Testis (tissue), 3 donors: ENCODE measurements around the gene SREBF2. TPM values are rescaled to one million over a fixed set of nuclear protein-coding genes. Genes with fewer than 3 reads are reported as not detected.
A peak's percentile ranks its signal among the peaks of the same experiment; 100 is the strongest.

Experiments
- DNase-seq: peaks from one replicate; pipeline ENCODE4 v3.0.0-alpha.2; 2019
- H3K27ac ChIP-seq, 2 donors: fragments of 200-600 bp; sonication (generic); one replicate each; pipeline ENCODE4 v1.5.1; 2019
- H3K27me3 ChIP-seq: fragments of 200-600 bp; sonication (generic); one replicate; pipeline ENCODE4 v1.5.1; 2019
- H3K36me3 ChIP-seq: fragments of 200-600 bp; sonication (generic); one replicate; pipeline ENCODE4 v1.5.1; 2017; ENCODE audit warnings: low read depth; ENCODE audit errors: missing control alignments
- H3K4me1 ChIP-seq: fragments of 200-600 bp; sonication (generic); one replicate; pipeline ENCODE4 v1.5.1; 2019
- H3K4me3 ChIP-seq, 2 donors: fragments of 200-600 bp; sonication (generic); one replicate each; pipeline ENCODE4 v1.5.1; 2017 to 2019
- H3K9me3 ChIP-seq: fragments of 200-600 bp; sonication (generic); one replicate; pipeline ENCODE4 v1.5.1; 2017
- CTCF ChIP-seq, 3 experiments: fragments of 450-650 bp in 2 of 3; fragments of 200-600 bp in 1 of 3; sonication (generic) in 1 of 3; IDR thresholded peaks; one replicate each; pipeline ENCODE4 v1.5.1; 2016 to 2019; ENCODE audit warnings: antibody characterized with exemption in 3 of 3, mild to moderate bottlenecking in 2 of 3, moderate library complexity in 1 of 3
- POLR2A ChIP-seq: fragments of 450-650 bp; IDR thresholded peaks from one replicate; pipeline ENCODE4 v1.6.1; 2017; ENCODE audit warnings: antibody characterized with exemption, mild to moderate bottlenecking, moderate library complexity
- WGBS, 2 donors: methylation state at CpG; one replicate each; pipeline ENCODE4 v1.1.5; 2018; 5-methylcytosine and 5-hydroxymethylcytosine counted together
- intact Hi-C: fragments of 100-400 bp; cut with DNase I; formaldehyde crosslinking; loops from one replicate; pipeline ENCODE4 v1.15.1; 2023; ENCODE audit warnings: low total_unique reads
- polyA plus RNA-seq: library from polyadenylated mRNA; stranded (reverse); fragments of 350-450 nt; fragmentation: Illumina TruSeq; extraction: RNeasy Lipid Tissue Mini Kit (QIAGEN cat#74804); gene quantifications from one replicate; pipeline ENCODE4 v1.2.3, GENCODE V29; 2014; ENCODE audit warnings: low read depth, low replicate concordance; ENCODE audit not compliant: insufficient read depth
- total RNA-seq, 2 donors: library from RNA; depleted of rRNA; stranded (reverse); fragments of >200 nt; gene quantifications; one replicate each; pipeline ENCODE4 v1.2.3, GENCODE V29; 2016

The SREBF2 gene
- total and polyA plus RNA-seq, 3 donors from 2014 or later, result 59.7 to 119 (median 79.8) TPM

GRCh38 chr22:41857155-41857859, 24.4 kb downstream of the SREBF2 start:
- no peaks in the 10 kb centered on the region for H3K36me3 ChIP-seq
- no peak overlapping the region for H3K4me3 ChIP-seq
- H3K4me1 ChIP-seq, result peaks cover 19% of the 10 kb centered on the region
- 70 to 81% methylated on average over 7 of the region's 7 CpGs for WGBS, 2 donors
- TF ChIP-seq CTCF (IDR thresholded peaks at IDR 0.05), result peak in 2 of 3 experiments; percentile 21 to 25
- TF ChIP-seq POLR2A, result no peak
- H3K27me3 ChIP-seq, result no peaks in the 10 kb centered on the region
- intact Hi-C loops, result no loop called here
- no peak for DNase-seq
- H3K27ac ChIP-seq, result peak overlapping the region in 1 of 2 donors; percentile 24
- H3K9me3 ChIP-seq, result no peaks in the 10 kb centered on the region

GRCh38 chr22:41857860-41858199, 24.9 kb downstream of the SREBF2 start:
- H3K4me3 ChIP-seq, result no peak overlapping the region
- DNase-seq, result no peak
- no peaks in the 10 kb centered on the region for H3K27me3 ChIP-seq
- H3K36me3 ChIP-seq, result no peaks in the 10 kb centered on the region
- H3K9me3 ChIP-seq, result no peaks in the 10 kb centered on the region
- intact Hi-C loops, result no loop called here
- TF ChIP-seq POLR2A (no peak), CTCF (IDR thresholded peaks at IDR 0.05) (no peak)
- peaks cover 24% of the 10 kb centered on the region for H3K4me1 ChIP-seq
- no peak overlapping the region for H3K27ac ChIP-seq

- 30 to 55% methylated on average over 4 of the region's 4 CpGs for WGBS, 2 donors
- peak; percentile 60 for DNase-seq
- H3K4me3 ChIP-seq, result no peak overlapping the region
- peak overlapping the region; percentile 65 to 83 for H3K27ac ChIP-seq
- peaks cover 25% of the 10 kb centered on the region for H3K4me1 ChIP-seq
- H3K9me3 ChIP-seq, result no peaks in the 10 kb centered on the region
- H3K36me3 ChIP-seq, result no peaks in the 10 kb centered on the region
- TF ChIP-seq POLR2A (no peak), CTCF (IDR thresholded peaks at IDR 0.05) (no peak)
- H3K27me3 ChIP-seq, result no peaks in the 10 kb centered on the region
- intact Hi-C loops, result no loop called here
These were observed 29.2 kb downstream of the SREBF2 start for GRCh38 chr22:41862160-41862529.

- TF ChIP-seq CTCF (IDR thresholded peaks at IDR 0.05), result no peak
- TF ChIP-seq POLR2A, result no peak
- DNase-seq, result no peak
- WGBS, 2 donors, result 53 to 63% methylated on average over 11 of the region's 11 CpGs
- Histone ChIP-seq H3K27me3 (no peaks in the 10 kb centered on the region), H3K4me1 (peaks cover 23% of the 10 kb centered on the region), H3K4me3 (no peak overlapping the region), H3K9me3 (no peaks in the 10 kb centered on the region), H3K27ac (peak overlapping the region; percentile 65 to 83), H3K36me3 (no peaks in the 10 kb centered on the region)
- intact Hi-C loops, result no loop called here
These were observed 29.8 kb downstream of the SREBF2 start for GRCh38 chr22:41862530-41863266.
